Adrenal gland (tissue), 5 donors: ENCODE results near the gene KIRREL3.

Source experiments
- CTCF ChIP-seq, 6 experiments: fragments of 450-650 bp in 4 of 6; fragments of 200-600 bp in 2 of 6; sonication (generic) in 1 of 6; IDR thresholded peaks; 1 replicate in 5 of 6; 2 replicates in 1 of 6; pipeline versions ENCODE4 v1.5.1 to v1.8.0; 2016 to 2021; ENCODE audit warnings: antibody characterized with exemption in 6 of 6, mild to moderate bottlenecking in 2 of 6, moderate library complexity in 1 of 6
- POLR2A ChIP-seq, 2 donors: fragments of 450-650 bp; IDR thresholded peaks; one replicate each; pipeline ENCODE4 v1.6.1; 2017; ENCODE audit warnings: antibody characterized with exemption in 2 of 2, mild to moderate bottlenecking in 2 of 2, moderate library complexity in 1 of 2
- donor health status: DM: no; HTN: no; CAD: no.

- TF ChIP-seq CTCF (IDR thresholded peaks at IDR 0.05) = no peak
- TF ChIP-seq POLR2A (IDR thresholded peaks at IDR 0.05) = no peak
These were observed 5.7 kb upstream of the KIRREL3 start for GRCh38 chr11:127006311-127006710.
